HG03520 (cell line): ENCODE measurements around the gene GNAQ.

Source experiments
- ATAC-seq: cut with Tn5 transposase; IDR thresholded peaks from one replicate; pipeline ENCODE4 v1.9.1; 2021; ENCODE audit warnings: mild to moderate bottlenecking, moderate library complexity; ENCODE audit not compliant: unreplicated experiment

The GNAQ gene

DNA sequence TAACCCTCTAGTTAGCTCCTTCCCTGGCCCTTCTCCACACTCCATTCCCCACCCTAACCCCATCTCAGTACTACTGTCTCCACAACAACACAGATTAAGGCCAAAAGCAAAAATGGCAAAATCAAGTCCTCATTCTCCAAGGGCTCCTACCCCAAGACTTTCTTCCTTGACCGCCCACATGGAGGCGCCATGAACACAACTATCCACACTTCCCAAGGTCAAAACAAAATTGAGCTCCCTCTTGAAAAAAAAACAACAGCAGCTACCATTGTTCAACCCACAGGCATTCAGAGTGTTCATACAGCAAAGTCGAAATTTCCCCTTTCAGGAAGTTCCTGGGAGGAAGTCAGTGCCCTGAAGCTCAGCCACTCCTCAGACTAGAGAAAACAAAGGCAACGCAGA is 54.4 kb downstream of the GNAQ start:
- ATAC-seq = no peak

DNA sequence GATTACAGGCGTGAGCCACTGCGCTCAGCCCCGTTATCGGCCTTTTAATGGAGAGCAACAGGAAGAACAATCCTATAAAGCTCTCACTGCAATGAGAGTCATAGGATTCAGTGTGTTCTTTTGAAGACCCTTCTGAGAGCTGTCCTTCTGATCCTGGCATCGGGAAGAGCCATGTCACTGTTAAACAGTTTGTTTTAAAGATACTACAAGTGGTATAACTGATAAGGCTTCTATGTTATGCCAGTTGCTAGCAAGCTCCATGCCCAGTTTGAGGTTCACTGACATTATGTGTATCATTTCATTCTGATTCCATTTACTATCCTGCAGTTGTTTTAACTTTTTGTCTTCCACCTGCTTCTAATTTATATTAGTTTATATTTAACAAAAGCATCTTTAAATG is 55.8 kb downstream of the GNAQ start:
- no peak for ATAC-seq

GRCh38 chr9:77975036-77975435 is 56.6 kb downstream of the GNAQ start:
- ATAC-seq = no peak

GRCh38 chr9:77974434-77974833 is 57.2 kb downstream of the GNAQ start:
- ATAC-seq = no peak

GRCh38 chr9:77969083-77969482 is 62.5 kb downstream of the GNAQ start:
- ATAC-seq = no peak

- ATAC-seq = no peak
Measured at GRCh38 chr9:77968506-77968905, 63.1 kb downstream of the GNAQ start.

- ATAC-seq = no peak
Measured at GRCh38 chr9:77966718-77967117, 64.9 kb downstream of the GNAQ start.

DNA sequence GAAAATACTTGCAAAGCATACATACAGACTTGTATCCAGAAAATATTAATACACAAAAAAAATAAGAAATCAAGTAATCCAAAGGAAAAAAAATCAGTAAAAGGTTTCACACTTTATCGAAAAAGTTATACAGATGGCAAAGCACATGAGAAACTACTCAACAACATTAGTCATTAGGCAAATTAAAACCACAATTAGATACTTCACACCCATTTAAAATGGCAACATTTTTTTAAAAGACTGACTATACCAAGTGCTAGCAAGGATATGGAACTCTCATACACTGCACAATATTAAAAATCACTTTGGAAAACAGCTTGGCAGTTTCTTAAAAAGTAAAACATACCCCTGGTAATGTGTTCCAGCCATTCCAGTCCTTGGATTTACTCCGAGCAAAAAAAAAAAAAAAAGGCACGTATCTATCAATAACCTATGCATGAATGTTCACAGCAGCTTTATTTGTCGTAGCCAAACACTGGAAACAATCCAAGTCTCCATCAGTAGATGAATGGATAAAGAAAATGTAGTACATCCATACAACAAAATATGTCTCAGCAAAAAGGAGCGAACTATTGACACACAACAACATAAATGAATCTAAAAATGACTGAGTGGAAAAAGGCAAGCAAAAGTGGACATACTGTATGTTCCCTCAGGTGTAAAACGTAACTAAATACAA is 66.0 kb downstream of the GNAQ start:
- ATAC-seq = no peak

DNA sequence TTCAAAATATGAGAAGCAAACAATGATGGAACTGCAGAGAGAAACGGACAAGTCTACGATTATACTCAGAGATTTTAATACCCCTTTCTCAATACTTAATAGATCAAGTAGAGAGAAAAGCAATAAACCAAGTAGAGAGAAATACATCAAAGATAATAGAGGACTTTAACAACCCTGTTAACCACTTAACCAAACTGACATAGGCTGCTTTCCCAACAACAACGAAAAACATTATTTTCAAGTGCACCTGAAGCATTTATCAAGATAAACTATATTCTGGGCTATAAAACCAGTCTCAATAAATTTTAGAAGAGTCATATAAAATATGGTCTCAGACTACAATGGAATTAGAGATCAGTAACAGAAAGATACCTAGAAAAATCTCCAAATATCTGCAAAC is 67.4 kb downstream of the GNAQ start:
- no peak for ATAC-seq

DNA sequence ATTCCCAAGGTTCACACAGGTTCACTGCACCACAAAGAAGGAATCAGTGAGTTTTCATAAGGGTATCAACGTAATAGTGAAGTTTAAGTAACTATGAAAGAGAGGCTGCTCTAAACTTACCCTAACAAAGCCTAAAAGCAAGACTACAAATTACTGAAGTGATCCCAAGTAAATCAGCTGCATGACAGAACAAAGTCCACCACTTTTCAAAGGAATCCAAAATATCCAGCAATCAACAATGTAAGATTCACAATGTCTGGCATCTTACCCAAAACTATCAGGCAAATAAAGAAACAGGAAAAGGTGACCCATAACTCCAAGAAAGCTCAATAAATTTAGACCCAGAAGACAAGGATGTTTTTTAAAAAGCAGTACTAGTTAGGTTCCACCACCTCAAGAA is 70.1 kb downstream of the GNAQ start:
- no peak for ATAC-seq

GRCh38 chr9:77960356-77961153 is 71.1 kb downstream of the GNAQ start:
- no peak for ATAC-seq

DNA sequence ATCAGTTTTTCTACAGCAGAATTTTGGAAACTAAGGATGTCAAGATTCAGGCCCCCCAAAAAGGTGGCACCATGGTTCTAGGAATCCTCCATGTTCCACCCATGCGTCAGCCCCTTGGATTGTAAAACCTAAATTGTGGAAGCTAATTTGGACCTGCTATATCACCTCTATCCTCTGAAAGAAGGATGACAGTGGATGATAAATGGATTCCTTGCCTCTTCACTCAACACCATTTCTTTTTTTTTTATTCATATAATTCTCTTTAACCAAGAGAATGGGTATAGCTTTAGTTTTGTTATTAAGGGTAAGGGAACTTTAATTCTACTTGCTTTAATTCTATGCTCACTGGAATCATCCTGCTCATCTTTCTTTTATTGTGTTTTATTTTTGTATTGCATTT is 71.8 kb downstream of the GNAQ start:
- ATAC-seq = no peak

GRCh38 chr9:77957652-77958051 is 74.0 kb downstream of the GNAQ start:
- no peak for ATAC-seq

- no peak for ATAC-seq
Measured at GRCh38 chr9:77956555-77956954, 75.1 kb downstream of the GNAQ start.

DNA sequence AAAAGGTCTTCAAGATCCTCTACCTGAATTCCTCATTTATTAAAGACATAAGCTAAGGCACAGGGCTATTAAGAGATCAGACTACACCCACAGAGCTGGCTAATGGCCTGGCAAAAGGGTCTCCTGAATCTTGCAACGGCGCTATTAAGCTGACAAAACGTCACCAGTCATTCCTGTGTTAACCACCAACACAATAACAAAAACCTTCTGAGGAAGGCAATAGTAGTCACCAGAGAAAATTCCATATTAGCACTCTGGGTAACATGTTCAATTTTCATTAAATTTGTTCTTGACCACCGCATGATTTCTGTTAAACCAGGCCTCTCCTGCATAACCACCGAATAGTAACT is 77.0 kb downstream of the GNAQ start:
- no peak for ATAC-seq

GRCh38 chr9:77954013-77954665 is 77.5 kb downstream of the GNAQ start:
- no peak for ATAC-seq

DNA sequence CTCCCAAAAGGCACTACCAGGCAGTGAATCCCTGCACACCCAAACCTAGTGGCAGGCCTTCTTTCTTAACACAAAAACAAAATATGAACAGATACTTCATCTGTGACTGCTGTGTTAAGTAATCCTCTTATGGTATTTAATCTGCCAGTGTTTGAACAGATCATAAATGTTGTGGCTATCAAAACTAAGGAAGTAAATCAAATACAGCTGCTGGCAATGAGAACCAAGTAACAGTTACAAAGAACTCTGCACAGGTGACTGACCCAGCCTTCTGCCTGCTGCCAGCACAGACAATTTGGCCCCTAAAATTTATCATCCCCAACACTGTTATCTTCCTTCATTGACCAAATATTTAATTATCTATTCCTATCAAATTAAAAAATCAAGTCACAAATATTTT is 78.0 kb downstream of the GNAQ start:
- no peak for ATAC-seq

DNA sequence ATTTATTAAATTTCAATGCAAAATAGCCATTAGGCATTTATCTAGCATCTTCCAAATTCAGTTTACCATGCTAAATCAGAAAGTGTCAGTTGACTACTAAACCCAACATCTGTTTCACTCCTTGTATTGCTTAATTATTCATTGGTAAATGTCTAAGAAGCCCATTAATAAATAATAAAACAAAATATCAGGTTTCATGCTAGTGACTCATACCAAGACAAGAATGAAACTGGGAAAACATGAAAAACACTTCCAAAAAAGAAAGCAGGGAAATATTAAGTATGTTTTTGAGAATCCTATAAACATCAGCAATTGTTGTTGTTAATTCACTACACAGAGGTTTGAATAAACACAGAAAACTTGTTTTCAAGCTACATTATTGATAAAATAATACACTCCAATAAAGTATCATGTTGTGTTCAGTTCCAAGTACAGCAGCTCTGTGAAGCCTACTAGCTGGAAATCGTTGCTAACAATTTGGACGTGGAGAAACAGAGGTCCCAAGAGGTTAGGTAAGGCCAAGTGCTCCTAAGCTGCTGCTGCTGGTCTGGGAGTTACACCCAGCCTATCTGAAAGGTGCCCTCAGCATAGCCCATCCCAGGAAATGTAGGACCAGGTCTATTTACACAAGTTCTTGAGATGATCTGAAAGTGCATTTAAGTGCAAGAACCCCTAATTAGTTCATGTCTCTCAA is 78.8 kb downstream of the GNAQ start:
- ATAC-seq = no peak

DNA sequence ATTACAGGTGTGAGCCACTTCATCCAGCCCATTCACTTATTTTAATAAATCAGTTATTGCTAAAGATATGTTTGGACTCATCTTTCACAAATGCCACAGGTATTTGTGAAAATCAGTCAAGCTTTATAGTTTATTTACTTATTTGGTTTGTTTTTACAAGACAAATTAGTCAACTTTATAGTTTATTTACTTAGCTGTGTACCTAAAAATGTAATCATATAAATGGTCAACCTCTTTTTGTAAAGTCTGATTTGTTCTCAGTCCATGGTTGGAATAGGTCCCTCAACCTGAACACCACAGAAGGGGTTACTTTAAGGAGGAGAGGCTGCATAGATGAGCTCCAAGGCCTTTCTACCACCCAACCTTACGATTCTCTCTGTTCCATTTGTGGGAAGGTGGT is 80.2 kb downstream of the GNAQ start:
- ATAC-seq = no peak

DNA sequence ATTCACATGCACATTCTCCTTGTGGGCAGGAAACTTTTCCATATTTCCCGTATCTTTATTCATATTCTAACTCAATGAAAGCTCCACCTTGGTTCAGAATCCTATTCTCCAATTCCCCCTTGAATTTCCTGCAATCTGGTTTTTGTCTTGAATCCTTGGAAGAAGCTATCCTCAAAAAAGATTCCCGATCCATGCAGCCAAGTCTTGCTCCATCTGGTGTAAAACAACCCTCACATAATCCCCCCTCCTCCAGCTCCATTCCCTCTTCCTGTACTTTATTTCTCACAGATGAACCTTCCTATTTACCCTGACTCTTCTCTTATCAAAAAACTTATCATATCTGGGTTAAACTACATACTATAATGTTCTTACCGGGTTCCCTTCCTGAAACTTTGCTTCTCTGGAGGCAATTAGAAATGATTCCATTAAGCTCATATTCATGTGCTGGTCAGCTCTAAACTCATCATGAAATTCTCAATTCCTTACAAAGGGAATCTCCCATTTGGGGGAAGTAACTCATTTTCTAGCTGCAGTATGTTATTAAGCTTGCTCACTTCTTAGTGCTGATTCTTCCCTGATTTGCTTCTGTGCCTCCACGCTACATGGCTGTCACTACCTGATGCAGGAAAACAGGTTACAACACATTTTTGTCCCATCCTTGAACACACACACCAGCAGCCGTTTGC is 81.7 kb downstream of the GNAQ start:
- no peak for ATAC-seq

GRCh38 chr9:77947651-77948050 is 84.0 kb downstream of the GNAQ start:
- no peak for ATAC-seq
